Amniotic epithelial cell (primary cell): ENCODE results near the gene SPPL3.
A peak's percentile ranks its signal among the peaks of the same experiment; 100 is the strongest.

ENCODE experiments used
- DNase-seq: peaks from one replicate; pipeline ENCODE4 v3.0.0-alpha.2; 2010; ENCODE audit warnings: low read depth

SPPL3 gene

GRCh38 chr12:120784804-120785203 lies 119.4 kb downstream of the SPPL3 start:
- no peak for DNase-seq

- DNase-seq: peak; percentile 43
These were observed 121.0 kb downstream of the SPPL3 start for GRCh38 chr12:120783197-120783596.

GRCh38 chr12:120775862-120776552 lies 128.2 kb downstream of the SPPL3 start:
- DNase-seq: peak; percentile 53

- DNase-seq: no peak
These were observed 129.8 kb downstream of the SPPL3 start for GRCh38 chr12:120774169-120774916.

- no peak for DNase-seq
These were observed 133.1 kb downstream of the SPPL3 start for GRCh38 chr12:120771097-120771496.

GRCh38 chr12:120767071-120768024 lies 136.8 kb downstream of the SPPL3 start:
- no peak for DNase-seq

GRCh38 chr12:120766566-120766965 lies 137.6 kb downstream of the SPPL3 start:
- no peak for DNase-seq

- no peak for DNase-seq
These were observed 139.3 kb downstream of the SPPL3 start for GRCh38 chr12:120764816-120765215.

- no peak for DNase-seq
These were observed 140.9 kb downstream of the SPPL3 start for GRCh38 chr12:120763250-120763649.

- DNase-seq: peak; percentile 2
These were observed 142.1 kb downstream of the SPPL3 start for GRCh38 chr12:120762086-120762485.

- DNase-seq: peak; percentile 90
These were observed 142.6 kb downstream of the SPPL3 start for GRCh38 chr12:120761519-120761934.

GRCh38 chr12:120760349-120761254 lies 143.6 kb downstream of the SPPL3 start:
- DNase-seq: peak; percentile 28

GRCh38 chr12:120759591-120760348 lies 144.4 kb downstream of the SPPL3 start:
- no peak for DNase-seq

- DNase-seq: no peak
These were observed 145.2 kb downstream of the SPPL3 start for GRCh38 chr12:120758798-120759590.

GRCh38 chr12:120757949-120758348 lies 146.2 kb downstream of the SPPL3 start:
- no peak for DNase-seq

- DNase-seq: no peak
These were observed 146.9 kb downstream of the SPPL3 start for GRCh38 chr12:120757226-120757742.

- no peak for DNase-seq
These were observed 148.9 kb downstream of the SPPL3 start for GRCh38 chr12:120755269-120755668.

GRCh38 chr12:120754792-120755191 lies 149.4 kb downstream of the SPPL3 start:
- DNase-seq: no peak

- no peak for DNase-seq
These were observed 152.8 kb downstream of the SPPL3 start for GRCh38 chr12:120751389-120751788.
